ENCODE results near the gene UBASH3A.

DNA sequence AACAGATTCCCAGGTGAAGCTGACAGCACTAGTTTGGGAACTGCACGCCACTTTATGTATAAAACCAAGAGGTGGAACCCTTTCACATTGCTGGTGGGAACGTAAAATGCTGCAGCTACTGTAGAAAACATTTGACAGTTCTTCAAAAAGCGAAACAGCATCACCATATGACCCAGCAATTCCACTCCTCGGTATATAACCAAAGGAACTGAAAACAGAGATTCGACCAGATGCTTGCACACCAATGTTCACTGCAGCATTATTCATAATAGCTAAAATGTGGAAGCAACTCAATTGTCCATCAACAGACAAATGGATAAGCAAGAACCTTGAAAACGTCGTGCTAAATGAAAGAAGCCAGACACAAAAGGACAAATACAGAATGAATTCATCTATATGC lies 74.8 kb downstream of the UBASH3A start:
- TF ChIP-seq, protein P1, sequence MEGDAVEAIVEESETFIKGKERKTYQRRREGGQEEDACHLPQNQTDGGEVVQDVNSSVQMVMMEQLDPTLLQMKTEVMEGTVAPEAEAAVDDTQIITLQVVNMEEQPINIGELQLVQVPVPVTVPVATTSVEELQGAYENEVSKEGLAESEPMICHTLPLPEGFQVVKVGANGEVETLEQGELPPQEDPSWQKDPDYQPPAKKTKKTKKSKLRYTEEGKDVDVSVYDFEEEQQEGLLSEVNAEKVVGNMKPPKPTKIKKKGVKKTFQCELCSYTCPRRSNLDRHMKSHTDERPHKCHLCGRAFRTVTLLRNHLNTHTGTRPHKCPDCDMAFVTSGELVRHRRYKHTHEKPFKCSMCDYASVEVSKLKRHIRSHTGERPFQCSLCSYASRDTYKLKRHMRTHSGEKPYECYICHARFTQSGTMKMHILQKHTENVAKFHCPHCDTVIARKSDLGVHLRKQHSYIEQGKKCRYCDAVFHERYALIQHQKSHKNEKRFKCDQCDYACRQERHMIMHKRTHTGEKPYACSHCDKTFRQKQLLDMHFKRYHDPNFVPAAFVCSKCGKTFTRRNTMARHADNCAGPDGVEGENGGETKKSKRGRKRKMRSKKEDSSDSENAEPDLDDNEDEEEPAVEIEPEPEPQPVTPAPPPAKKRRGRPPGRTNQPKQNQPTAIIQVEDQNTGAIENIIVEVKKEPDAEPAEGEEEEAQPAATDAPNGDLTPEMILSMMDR (IDR thresholded peaks at IDR 0.05), result no peak
- no peak for TF ChIP-seq POLR2A (IDR thresholded peaks at IDR 0.05)
- no peak for TF ChIP-seq EP300 (IDR thresholded peaks at IDR 0.05)
